Skin epidermis (tissue), 12 donors: ENCODE measurements around the gene METTL21A.

Experiments
- H3K27ac ChIP-seq, 21 experiments: fragments of 200-600 bp; sonication (generic) in 11 of 21; one replicate each; pipeline ENCODE4 v1.5.0; 2020; ENCODE audit warnings: mild to moderate bottlenecking in 3 of 21, inconsistent platforms in 2 of 21, moderate library complexity in 2 of 21
- H3K4me3 ChIP-seq, 7 experiments: fragments of 200-600 bp; sonication (generic) in 2 of 7; one replicate each; pipeline ENCODE4 v1.5.0; 2020; ENCODE audit warnings: inconsistent platforms in 2 of 7, mild to moderate bottlenecking in 2 of 7, moderate library complexity in 1 of 7

Gene METTL21A

GRCh38 chr2:207567671-207568070, 57.5 kb downstream of the METTL21A start:
- H3K4me3 ChIP-seq, result no peak overlapping the region
- no peak overlapping the region for H3K27ac ChIP-seq

- Histone ChIP-seq H3K4me3 (no peak overlapping the region), H3K27ac (peak overlapping the region in 1 of 21 experiments; percentile 37)
These were observed 59.3 kb downstream of the METTL21A start for GRCh38 chr2:207565736-207566500.
